ENCODE measurements around the gene CTTN.

DNA sequence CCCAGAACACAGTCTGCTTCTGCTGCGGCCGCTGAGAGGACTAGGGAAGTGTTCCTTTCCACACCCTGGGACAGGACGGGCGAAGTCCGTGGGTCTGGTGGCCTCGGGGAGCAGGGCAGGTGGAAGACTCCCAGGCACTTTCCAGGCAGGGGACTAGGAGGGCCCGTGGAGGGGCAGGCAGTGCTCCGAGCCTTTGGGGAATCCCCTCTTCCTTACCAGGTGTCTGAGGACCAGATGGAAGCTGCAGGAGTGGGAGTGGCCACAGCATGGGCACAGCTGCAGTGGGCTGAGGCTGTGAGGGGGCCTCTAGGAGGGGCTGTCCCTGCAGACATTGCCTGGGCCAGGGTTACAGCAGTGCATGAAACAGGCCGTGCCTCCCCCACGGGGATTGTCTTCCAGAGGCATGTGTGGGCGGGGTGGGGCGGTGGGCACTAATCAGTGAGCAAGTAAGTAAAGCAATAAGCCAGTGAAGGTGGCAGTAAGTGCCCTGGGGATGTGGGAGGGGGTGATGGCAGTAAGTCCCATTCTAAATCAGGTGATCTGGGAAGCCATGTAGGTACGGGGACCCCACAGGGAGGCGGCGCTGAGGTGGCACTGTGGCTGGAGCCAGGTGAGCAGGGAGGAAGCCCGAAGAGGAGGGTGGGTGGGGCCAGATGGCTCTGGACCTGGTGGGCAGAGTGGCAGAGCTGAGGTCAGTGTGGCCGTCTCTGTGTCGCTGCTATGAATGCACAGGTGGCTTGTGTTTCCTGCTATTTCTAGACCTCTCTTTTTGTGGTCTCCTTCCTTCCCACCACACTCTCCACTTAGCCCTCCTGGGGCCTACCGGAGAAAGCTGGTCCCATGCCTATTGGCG is 66.4 kb downstream of the CTTN start:
- TF ChIP-seq CTCF (conservative IDR thresholded peaks at IDR 0.05; ENCODE audit: low read length) (no peak), EZH2phosphoT487 (IDR thresholded peaks at IDR 0.05; ENCODE audit: borderline replicate concordance, low read depth, low read length) (no peak)
